WTC11 (cell line): ENCODE data around the gene TXNDC2.

Experiments
- CREB1 ChIP-seq: sonication (generic); formaldehyde crosslinking; IDR thresholded peaks from 2 replicates; pipeline ENCODE4 v1.8.0; 2023; ENCODE audit warnings: mild to moderate bottlenecking, missing genetic modification reagents
- TF ChIP-seq, protein P1 (sequence below): fragments of 250-450 bp; sonication (Bioruptor Pico); IDR thresholded peaks from 2 replicates; pipeline ENCODE4 v2.1.2; 2022; ENCODE audit warnings: mild to moderate bottlenecking, moderate library complexity
- TF ChIP-seq, protein P2 (sequence below): fragments of 200-600 bp; IDR thresholded peaks from 2 replicates; pipeline ENCODE4 v1.8.0; 2022; ENCODE audit warnings: antibody characterized with exemption

GRCh38 chr18:9839853-9840252 is 45.9 kb upstream of the TXNDC2 start:
- TF ChIP-seq, protein P1, sequence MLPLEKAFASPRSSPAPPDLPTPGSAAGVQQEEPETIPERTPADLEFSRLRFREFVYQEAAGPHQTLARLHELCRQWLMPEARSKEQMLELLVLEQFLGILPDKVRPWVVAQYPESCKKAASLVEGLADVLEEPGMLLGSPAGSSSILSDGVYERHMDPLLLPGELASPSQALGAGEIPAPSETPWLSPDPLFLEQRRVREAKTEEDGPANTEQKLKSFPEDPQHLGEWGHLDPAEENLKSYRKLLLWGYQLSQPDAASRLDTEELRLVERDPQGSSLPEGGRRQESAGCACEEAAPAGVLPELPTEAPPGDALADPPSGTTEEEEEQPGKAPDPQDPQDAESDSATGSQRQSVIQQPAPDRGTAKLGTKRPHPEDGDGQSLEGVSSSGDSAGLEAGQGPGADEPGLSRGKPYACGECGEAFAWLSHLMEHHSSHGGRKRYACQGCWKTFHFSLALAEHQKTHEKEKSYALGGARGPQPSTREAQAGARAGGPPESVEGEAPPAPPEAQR (CRISPR knock-in tag), result no peak
- TF ChIP-seq, protein P2, sequence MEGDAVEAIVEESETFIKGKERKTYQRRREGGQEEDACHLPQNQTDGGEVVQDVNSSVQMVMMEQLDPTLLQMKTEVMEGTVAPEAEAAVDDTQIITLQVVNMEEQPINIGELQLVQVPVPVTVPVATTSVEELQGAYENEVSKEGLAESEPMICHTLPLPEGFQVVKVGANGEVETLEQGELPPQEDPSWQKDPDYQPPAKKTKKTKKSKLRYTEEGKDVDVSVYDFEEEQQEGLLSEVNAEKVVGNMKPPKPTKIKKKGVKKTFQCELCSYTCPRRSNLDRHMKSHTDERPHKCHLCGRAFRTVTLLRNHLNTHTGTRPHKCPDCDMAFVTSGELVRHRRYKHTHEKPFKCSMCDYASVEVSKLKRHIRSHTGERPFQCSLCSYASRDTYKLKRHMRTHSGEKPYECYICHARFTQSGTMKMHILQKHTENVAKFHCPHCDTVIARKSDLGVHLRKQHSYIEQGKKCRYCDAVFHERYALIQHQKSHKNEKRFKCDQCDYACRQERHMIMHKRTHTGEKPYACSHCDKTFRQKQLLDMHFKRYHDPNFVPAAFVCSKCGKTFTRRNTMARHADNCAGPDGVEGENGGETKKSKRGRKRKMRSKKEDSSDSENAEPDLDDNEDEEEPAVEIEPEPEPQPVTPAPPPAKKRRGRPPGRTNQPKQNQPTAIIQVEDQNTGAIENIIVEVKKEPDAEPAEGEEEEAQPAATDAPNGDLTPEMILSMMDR, result no peak
- TF ChIP-seq CREB1, result no peak
